NCI-H128 (cell line): Measurements from ENCODE around the gene MLYCD.

Experiments
- DNase-seq: peaks from one replicate; lab custom pipeline; 2025; ENCODE audit not compliant: unreplicated experiment; lab: John Stamatoyannopoulos, UW

The MLYCD gene

DNA sequence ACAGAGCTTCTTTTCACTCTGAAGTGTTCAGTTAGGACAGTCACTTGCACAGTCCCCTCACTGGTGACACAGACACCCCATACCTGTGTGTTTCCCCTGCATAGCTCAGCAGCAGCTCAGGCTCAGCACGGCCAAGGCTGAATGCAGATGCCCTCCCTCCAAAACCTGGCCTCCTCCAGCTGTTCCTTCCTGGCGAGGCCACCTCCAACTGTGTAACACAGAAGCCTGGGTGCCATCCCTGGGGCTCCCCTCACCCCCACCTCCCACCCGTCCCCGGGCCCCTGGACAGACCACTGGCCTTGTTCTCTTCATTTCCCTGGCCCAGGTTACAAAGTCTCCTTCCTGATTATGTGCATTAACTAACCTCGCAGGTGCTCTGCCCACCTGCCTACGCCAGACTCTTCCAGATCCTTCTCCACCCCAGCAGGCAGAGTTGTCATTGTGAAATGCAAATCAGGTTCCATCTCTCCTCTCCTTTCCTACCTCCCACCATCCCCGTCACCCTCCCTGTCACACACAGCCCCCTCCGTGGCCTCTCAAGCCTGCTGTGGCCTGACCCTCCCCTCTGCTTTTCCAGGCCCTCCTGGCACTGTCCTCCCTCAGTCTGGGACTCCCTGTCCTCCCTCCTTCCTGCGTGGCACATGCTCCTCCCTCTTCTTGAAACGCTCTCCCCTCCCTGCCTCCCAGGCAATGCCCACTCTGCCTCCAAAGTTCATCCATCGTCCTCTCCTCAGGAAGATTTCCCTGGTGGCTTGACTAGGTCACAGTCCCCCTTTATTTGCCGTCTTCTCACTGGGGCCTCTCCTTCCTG is 26.4 kb downstream of the MLYCD start:
- DNase-seq: no peak

- DNase-seq: no peak
Measured at GRCh38 chr16:83925957-83926725, 27.2 kb downstream of the MLYCD start.

GRCh38 chr16:83926726-83927397 is 27.9 kb downstream of the MLYCD start:
- no peak for DNase-seq

- DNase-seq: no peak
Measured at GRCh38 chr16:83928341-83929055, 29.6 kb downstream of the MLYCD start.

DNA sequence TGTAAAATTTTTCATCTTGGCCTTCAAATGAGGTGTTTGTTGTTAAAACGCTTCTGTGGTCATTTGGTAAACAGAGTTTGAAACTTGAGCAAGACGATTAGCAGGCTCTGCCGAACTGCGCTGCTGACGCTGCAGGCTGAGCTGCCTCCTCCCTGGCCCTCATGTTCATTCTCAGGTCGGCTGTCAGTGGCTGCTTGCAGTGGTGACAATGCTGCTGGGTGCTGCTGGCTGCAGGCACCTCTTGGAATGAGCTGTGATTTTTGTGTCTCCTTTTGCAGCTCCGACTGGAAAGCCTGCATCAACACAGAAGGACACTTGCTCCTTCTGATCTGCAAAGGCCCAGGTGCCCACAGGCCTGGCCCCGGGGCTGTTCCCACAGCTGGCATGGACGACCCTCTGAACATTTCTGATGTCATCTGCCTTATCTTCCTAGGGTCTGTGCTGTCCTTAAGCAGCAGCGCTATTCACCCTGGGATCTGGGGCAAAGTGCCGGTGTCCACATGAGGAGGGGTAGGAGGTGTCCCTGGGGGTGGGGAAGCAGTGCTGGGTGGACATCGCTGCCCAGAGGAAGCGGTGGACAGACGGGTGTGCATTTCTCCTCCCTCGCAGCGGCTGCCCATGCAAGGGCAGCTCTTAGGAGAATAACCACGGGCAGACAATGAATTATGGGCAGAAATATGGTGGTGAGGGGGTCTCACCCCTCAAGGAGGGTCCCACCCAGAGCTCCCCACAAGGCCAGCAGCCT is 31.1 kb downstream of the MLYCD start:
- DNase-seq: no peak

GRCh38 chr16:83930730-83931500 is 32.0 kb downstream of the MLYCD start:
- no peak for DNase-seq

DNA sequence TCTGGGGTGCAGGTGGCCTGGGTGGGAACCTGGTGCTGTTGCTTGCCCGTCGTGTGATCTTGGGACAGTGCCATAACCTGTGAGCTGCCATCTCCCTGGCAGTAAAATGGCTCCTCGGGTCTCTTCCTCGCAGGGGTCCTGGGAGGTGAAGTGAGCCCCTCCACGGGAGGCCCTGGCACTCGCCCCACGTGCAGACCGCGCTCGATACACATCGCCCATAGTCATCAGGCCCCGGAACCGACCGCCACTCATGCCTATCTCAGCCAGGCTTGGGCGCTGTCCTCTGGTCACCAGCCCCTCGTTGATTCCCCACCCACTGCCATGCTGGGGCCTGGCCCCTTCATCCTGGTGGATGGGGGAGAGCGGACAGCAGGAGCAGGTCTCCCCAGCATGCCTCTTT is 32.6 kb downstream of the MLYCD start:
- DNase-seq: no peak

DNA sequence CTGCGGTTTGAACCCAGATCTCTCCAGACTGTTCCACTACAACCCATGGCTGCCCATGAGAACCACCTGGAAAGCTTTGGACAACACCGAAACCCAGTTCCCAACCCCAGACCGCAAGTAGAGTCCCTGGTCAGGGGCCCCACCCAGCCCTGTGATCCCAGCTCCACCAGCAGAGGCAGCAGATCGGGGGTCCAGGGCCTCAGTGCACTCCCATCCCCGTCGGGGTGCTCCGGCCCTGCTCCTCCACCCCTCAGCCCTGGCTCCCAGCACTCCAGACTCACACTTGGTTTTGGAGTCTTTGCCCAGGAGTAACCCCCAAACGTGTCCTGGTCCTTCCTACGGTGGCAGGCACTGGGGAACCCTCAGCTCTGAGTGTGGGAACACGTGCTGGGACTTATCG is 33.4 kb downstream of the MLYCD start:
- no peak for DNase-seq

DNA sequence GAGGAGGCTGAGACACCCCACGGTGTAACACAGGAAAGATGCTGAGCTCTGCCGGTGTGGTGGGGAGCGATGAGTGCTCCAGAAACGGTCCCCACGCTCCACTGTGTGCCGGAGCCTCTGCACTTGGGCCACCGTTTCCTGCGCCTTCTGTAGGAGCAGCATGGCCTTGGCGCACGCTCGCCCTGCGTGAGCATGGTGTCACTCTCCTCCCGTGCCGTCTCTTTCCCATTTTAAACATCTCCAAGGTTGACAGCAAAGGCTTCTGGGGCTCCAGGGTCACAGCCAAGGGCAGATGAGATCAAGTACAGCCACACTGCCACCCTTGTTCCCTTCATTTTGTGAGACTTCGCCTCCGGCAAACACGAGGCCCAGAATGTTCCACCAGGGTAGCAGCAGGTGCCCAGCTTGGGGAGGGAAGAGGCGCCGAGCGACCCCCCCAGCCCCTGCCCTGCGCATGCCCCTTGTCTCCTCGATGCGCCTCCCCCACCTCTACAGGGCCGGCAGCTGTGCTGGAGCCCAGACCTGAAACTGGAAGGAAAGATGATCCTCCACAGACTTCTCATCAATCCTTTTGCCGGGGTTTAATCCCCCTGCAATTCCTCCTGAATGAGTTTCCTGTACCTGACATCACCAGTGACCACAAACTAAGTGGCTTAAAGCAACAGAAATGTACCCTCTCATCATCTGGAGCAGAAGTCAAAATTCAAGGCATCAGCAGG is 34.2 kb downstream of the MLYCD start:
- DNase-seq: no peak

DNA sequence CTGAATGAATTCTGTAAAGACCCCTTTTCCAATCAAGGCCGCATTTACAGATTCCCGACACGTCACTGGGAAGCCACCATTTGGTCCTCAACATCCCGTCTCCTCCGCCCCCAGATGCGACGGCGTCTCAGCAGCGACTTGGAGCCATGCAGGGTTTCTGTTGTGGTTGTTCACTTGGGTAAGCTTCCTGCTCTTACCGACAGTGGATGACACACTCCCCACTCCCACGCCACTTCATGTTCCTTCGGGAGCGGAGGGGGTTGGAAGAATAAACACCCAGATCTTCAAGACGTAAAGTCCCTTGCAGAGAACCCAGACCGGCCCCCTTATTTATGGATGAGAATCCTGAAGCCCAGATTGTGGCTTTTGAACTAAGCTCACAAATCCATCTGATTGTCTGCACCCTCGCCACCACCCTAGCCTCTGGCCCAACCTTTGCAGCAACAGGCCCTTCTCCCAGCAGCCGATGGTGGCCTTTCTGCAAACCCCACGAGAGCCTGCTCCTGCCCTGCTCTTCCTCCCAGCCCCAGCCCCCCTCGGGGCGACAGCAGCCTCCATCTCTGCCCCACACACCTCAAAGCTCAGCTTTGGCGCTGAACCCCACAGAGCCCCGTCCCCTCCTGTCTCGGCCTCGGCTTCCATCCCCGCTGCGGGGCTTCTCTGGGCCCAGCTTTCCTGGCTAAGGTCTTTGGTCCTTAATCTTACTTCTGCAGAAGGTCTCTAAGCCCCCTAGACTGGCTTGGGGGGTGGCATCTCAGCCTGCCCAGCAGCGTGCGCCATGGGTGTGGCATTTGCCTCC is 35.2 kb downstream of the MLYCD start:
- DNase-seq: no peak

GRCh38 chr16:83934684-83934977 is 35.7 kb downstream of the MLYCD start:
- DNase-seq: no peak

GRCh38 chr16:83935005-83935857 is 36.3 kb downstream of the MLYCD start:
- no peak for DNase-seq

DNA sequence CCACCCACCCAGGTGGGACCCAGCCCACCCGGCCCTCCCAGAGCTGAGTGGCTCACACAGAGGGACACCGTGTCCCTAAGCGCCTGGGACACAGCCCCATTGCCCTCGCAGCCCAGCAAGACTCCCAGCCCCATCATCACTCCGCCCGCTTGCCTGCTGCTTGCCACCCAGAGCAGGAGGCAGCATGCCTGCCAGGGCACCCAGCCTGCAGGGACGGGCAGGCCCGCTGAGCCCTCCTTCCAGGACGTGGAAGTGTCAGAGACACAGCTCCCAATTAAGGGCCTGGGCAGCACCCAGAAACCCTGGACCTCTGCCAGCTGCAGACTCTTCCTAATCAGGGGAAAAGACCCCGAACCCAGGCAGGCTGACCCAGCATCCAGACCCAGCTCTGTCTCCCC is 36.9 kb downstream of the MLYCD start:
- DNase-seq: no peak

DNA sequence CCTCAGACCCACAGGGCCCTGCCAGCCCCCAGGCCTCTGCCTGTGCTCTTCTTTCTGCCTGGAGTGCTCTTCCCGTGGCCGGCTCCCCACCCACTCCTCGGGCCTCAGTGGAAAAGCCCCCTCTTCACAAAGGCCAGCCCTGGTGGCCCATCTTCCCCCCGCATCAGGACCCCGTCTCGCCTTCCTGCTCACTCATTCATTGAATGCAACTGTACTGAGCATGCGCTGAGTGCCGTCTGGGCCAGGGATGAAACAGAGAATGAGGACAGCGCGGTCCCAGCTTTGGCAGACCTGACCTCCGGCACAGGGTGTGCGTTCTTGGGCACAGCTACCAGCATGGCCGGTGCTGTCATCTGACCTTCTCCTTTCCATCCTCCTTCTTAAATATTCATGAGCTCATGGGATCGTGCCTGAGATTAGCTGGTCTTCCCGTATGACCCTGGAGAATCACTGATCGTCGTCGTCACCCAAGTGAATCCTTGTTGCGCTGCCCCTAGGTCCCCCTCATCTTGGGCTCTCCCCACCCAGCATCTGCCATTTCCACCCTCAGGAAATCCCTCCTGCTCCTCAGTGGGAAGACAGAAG is 37.8 kb downstream of the MLYCD start:
- no peak for DNase-seq

- DNase-seq: no peak
Measured at GRCh38 chr16:83937267-83937666, 38.4 kb downstream of the MLYCD start.

- DNase-seq: no peak
Measured at GRCh38 chr16:83937922-83938885, 39.3 kb downstream of the MLYCD start.
